OCI-LY3 (cell line): Measurements from ENCODE around the gene ZNF512.
"Not testable (repeated sequence)": the region's sequence is repeated elsewhere in the genome, so short reads cannot be mapped to it uniquely, and the experiment has no call there.

Experiments used
- H2AFZ ChIP-seq: fragments of 200-600, 300-600 bp; shearing (Covaris generic); 2 replicates; pipeline ENCODE4 v1.6.0; 2014; ENCODE audit warnings: antibody characterized with exemption, low read depth, low read length
- H3K27ac ChIP-seq: fragments of 200-600, 300-600 bp; sonication (generic); 2 replicates; pipeline ENCODE4 v1.5.1; 2014; ENCODE audit warnings: mild to moderate bottlenecking, low read length, moderate library complexity, mixed read lengths
- H3K27me3 ChIP-seq: fragments of 200-600, 300-600 bp; sonication (generic); 2 replicates; pipeline ENCODE4 v1.6.1; 2014; ENCODE audit warnings: low read depth, low read length, mixed read lengths
- H3K36me3 ChIP-seq: fragments of 200-600, 300-600 bp; sonication (generic); replicated peaks from 2 replicates; pipeline ENCODE3; 2014; ENCODE audit warnings: low read depth, low read length, mixed read lengths
- H3K4me1 ChIP-seq: fragments of 300-600, 200-600 bp; sonication (generic); 2 replicates; pipeline ENCODE4 v1.6.1; 2014; ENCODE audit warnings: low read length, mixed read lengths
- H3K4me2 ChIP-seq: fragments of 200-600, 300-600 bp; sonication (generic); 2 replicates; pipeline ENCODE4 v1.6.1; 2014; ENCODE audit warnings: low read length, mixed read lengths
- H3K4me3 ChIP-seq: fragments of 300-600, 200-600 bp; sonication (generic); 2 replicates; pipeline ENCODE4 v1.5.1; 2014; ENCODE audit warnings: antibody characterized with exemption, mild to moderate bottlenecking, low read length, moderate library complexity
- H3K79me2 ChIP-seq: fragments of 300-600, 200-600 bp; shearing (Covaris generic); 2 replicates; pipeline ENCODE4 v1.6.1; 2014; ENCODE audit warnings: mild to moderate bottlenecking, low read length, mixed read lengths
- H3K9ac ChIP-seq: fragments of 300-600, 200-600 bp; shearing (Covaris generic); 2 replicates; pipeline ENCODE4 v1.6.0; 2014; ENCODE audit warnings: mild to moderate bottlenecking, low read length, moderate library complexity
- H3K9me3 ChIP-seq: fragments of 200-600, 300-600 bp; shearing (Covaris generic); 2 replicates; pipeline ENCODE4 v1.6.1; 2014; ENCODE audit warnings: low read length, mixed read lengths; ENCODE audit not compliant: insufficient read depth
- H4K20me1 ChIP-seq: fragments of 200-600, 300-600 bp; sonication (generic); 2 replicates; pipeline ENCODE4 v1.6.1; 2016; ENCODE audit warnings: low read length, mixed read lengths; ENCODE audit not compliant: insufficient read depth
- EZH2phosphoT487 ChIP-seq: fragments of 200-600 bp; shearing (Covaris generic); IDR thresholded peaks from 2 replicates; pipeline ENCODE4 v1.6.1; 2018; ENCODE audit warnings: antibody characterized with exemption, mixed run types, low read depth
- TF ChIP-seq, protein P1 (sequence below): fragments of 200-600, 300-600 bp; sonication (generic); IDR thresholded peaks from 2 replicates; pipeline ENCODE4 v1.5.1; 2014; ENCODE audit warnings: antibody characterized with exemption, low read length, low read depth

Gene ZNF512

DNA sequence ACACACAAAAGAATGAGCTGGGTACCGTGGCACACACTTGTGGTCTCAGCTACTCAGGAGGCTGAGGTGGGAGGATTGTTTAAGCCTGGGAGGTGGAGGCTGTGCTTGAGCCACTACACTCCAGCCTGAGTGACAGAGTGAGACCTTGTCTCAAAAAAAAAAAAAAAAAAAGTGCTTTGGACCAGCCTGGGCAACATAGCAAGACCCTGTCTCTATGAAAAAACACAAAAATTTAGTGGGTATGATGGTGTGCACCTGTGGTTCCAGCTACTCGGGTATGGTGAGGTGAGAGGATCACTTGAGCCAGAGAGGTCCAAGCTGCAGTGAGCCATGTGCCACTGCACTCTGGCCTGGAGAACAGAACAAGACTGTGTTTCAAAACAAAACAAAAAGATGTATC is 10.4 kb downstream of the ZNF512 start:
- H3K79me2 ChIP-seq: peaks cover 99% of the 10 kb centered on the region
- H3K4me3 ChIP-seq: no peak overlapping the region
- peaks cover 16% of the 10 kb centered on the region for H4K20me1 ChIP-seq
- TF ChIP-seq, protein P1, sequence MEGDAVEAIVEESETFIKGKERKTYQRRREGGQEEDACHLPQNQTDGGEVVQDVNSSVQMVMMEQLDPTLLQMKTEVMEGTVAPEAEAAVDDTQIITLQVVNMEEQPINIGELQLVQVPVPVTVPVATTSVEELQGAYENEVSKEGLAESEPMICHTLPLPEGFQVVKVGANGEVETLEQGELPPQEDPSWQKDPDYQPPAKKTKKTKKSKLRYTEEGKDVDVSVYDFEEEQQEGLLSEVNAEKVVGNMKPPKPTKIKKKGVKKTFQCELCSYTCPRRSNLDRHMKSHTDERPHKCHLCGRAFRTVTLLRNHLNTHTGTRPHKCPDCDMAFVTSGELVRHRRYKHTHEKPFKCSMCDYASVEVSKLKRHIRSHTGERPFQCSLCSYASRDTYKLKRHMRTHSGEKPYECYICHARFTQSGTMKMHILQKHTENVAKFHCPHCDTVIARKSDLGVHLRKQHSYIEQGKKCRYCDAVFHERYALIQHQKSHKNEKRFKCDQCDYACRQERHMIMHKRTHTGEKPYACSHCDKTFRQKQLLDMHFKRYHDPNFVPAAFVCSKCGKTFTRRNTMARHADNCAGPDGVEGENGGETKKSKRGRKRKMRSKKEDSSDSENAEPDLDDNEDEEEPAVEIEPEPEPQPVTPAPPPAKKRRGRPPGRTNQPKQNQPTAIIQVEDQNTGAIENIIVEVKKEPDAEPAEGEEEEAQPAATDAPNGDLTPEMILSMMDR: no peak
- TF ChIP-seq EZH2phosphoT487: no peak
- H2AFZ ChIP-seq: no peak overlapping the region
- H3K4me2 ChIP-seq: no peak overlapping the region
- H3K9ac ChIP-seq: no peak overlapping the region
- H3K9me3 ChIP-seq: peaks cover 17% of the 10 kb centered on the region
- H3K27me3 ChIP-seq: no peaks in the 10 kb centered on the region
- H3K4me1 ChIP-seq: no peaks in the 10 kb centered on the region
- H3K36me3 ChIP-seq: peaks cover 58% of the 10 kb centered on the region
- no peak overlapping the region for H3K27ac ChIP-seq

DNA sequence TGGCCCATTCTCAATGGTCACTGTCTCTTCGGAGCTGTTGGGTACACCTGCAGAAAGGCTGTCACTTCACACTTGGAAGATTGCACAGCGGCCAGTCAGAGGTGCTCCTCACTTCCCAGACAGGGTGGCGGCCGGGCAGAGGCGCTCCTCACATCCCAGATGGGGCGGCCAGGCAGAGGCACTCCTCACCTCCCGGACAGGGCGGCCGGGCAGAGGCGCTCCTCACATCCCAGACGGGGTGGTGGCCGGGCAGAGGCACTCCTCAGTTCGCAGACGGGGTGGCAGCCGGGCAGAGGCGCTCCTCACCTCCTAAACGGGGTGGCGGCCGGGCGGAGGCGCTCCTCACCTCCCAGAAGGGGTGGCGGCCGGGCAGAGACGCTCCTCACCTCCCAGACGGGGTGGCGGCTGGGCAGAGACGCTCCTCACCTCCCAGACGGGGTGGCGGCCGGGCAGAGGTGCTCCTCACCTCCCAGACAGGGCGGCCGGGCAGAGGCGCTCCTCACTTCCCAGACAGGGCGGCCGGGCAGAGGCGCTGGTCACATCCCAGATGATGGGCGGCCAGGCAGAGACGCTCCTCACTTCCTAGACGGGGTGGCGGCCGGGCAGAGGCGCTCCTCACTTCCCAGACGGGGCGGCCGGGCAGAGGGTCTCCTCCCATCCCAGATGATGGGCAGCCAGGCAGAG is 11.3 kb downstream of the ZNF512 start:
- not testable (repeated sequence) for H3K4me3 ChIP-seq, H3K27ac ChIP-seq, H3K4me2 ChIP-seq, H3K9ac ChIP-seq, H2AFZ ChIP-seq, H3K27me3 ChIP-seq, H3K4me1 ChIP-seq
- peaks cover 55% of the 10 kb centered on the region for H3K36me3 ChIP-seq
- H4K20me1 ChIP-seq: peaks cover 16% of the 10 kb centered on the region
- H3K9me3 ChIP-seq: peaks cover 17% of the 10 kb centered on the region
- H3K79me2 ChIP-seq: peaks cover 98% of the 10 kb centered on the region

DNA sequence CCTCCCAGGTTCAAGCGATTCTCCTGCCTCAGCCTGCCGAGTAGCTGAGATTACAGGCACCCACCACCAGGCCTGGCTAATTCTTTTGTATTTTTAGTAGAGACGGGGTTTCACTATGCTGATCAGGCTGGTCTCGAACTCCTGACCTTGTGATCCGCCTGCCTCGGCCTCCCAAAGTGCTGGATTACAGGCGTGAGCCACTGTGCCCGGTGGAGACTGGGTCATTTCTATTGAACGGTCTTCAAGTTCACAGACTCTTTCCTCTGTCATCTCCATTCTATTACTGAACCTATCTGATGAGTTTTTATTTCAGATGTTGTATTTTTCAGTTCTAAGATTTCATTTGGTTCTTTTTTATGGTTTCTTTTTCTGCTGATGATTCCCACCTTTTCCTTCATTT is 12.6 kb downstream of the ZNF512 start:
- H4K20me1 ChIP-seq: peaks cover 12% of the 10 kb centered on the region
- peaks cover 95% of the 10 kb centered on the region for H3K79me2 ChIP-seq
- not testable (repeated sequence) for H3K27me3 ChIP-seq, H3K4me1 ChIP-seq, H3K9me3 ChIP-seq, H3K4me3 ChIP-seq, H3K4me2 ChIP-seq, H3K27ac ChIP-seq, H2AFZ ChIP-seq, H3K9ac ChIP-seq
- H3K36me3 ChIP-seq: peaks cover 49% of the 10 kb centered on the region

- no peak overlapping the region for H3K27ac ChIP-seq
- peaks cover 47% of the 10 kb centered on the region for H3K36me3 ChIP-seq
- no peak overlapping the region for H2AFZ ChIP-seq
- TF ChIP-seq, protein P1: no peak
- no peak for TF ChIP-seq EZH2phosphoT487
- no peak overlapping the region for H3K4me3 ChIP-seq
- H3K79me2 ChIP-seq: peaks cover 83% of the 10 kb centered on the region
- no peak overlapping the region for H3K9ac ChIP-seq
- peaks cover 6% of the 10 kb centered on the region; the same call in 1 of the 2 replicates for H3K9me3 ChIP-seq
- peaks cover 12% of the 10 kb centered on the region for H4K20me1 ChIP-seq
- no peaks in the 10 kb centered on the region for H3K27me3 ChIP-seq
- no peak overlapping the region for H3K4me2 ChIP-seq
- H3K4me1 ChIP-seq: no peaks in the 10 kb centered on the region
Measured at GRCh38 chr2:27596627-27597026, 13.8 kb downstream of the ZNF512 start.

- no peaks in the 10 kb centered on the region for H3K79me2 ChIP-seq
- TF ChIP-seq, protein P1: no peak
- TF ChIP-seq EZH2phosphoT487: no peak
- H3K27ac ChIP-seq: no peak overlapping the region
- H3K9me3 ChIP-seq: no peaks in the 10 kb centered on the region
- H3K4me1 ChIP-seq: no peaks in the 10 kb centered on the region
- no peaks in the 10 kb centered on the region for H3K27me3 ChIP-seq
- no peak overlapping the region for H3K4me3 ChIP-seq
- no peak overlapping the region for H3K9ac ChIP-seq
- H2AFZ ChIP-seq: no peak overlapping the region
- no peak overlapping the region for H3K4me2 ChIP-seq
- H3K36me3 ChIP-seq: peaks cover 44% of the 10 kb centered on the region
- no peaks in the 10 kb centered on the region for H4K20me1 ChIP-seq
Measured at GRCh38 chr2:27606611-27607010, 23.8 kb downstream of the ZNF512 start.
